Fibroblast of the aortic adventitia (primary cell): ENCODE measurements around the gene SLC13A2. TPM values are rescaled to one million over a fixed set of nuclear protein-coding genes. Genes with fewer than 3 reads are reported as not detected.
"Not testable (repeated sequence)": the region's sequence is repeated elsewhere in the genome, so short reads cannot be mapped to it uniquely, and the experiment has no call there.

Experiments
- DNase-seq: peaks from one replicate; pipeline ENCODE4 v3.0.0-alpha.2; 2010; ENCODE audit warnings: low read depth
- H3K4me3 ChIP-seq: 2 replicates; pipeline ENCODE4 v1.5.1; 2011; ENCODE audit warnings: low read depth, mild to moderate bottlenecking, control low read depth, low read length, moderate library complexity
- total RNA-seq: library from RNA; depleted of rRNA; stranded (reverse); fragments of >200 nt; gene quantifications from 2 replicates; pipeline ENCODE4 v1.2.3, GENCODE V29; 2012; ENCODE audit warnings: low replicate concordance
- TF ChIP-seq, protein P1 (sequence below): IDR thresholded peaks from 2 replicates; pipeline ENCODE4 v1.5.1; 2011; ENCODE audit warnings: mild to moderate bottlenecking, low read length, control low read depth, inconsistent platforms; ENCODE audit not compliant: insufficient read depth

The SLC13A2 gene
- total RNA-seq, 1 donor = not detected

DNA sequence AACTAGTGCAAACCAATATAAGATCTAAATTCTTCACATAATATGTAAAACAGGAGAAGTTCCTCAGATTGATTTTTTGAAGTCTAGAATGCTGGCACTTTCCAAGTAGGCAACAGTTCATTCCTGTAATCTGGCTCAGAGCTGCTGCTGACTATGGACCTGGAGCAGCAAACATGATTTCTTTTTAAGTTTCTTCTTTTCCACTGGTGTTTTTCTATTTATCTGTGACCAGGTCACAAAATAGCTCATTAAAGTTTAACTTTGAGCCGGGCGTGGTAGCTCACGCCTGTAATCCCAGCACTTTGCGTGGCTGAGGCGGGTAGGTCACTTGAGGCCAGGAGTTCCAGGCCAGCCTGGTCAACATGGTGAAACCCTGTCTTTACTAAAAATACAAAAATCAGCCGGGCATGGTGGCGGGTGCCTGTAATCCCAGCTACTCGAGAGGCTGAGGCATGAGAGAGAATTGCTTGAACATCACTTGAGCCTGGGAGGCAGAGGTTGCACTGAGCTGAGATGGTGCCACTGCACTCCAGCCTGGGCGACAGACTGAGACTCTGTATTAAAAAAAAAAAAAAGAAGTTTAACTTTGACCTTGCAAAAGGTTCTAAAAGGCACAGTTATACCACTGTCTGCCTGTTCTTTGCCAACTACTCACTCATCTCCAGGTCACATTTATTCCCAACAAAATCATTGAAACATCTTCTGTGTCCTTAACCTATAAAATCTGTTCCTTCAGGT lies 29.4 kb upstream of the SLC13A2 start:
- DNase-seq = no peak
- H3K4me3 ChIP-seq = no peak overlapping the region
- TF ChIP-seq, protein P1, sequence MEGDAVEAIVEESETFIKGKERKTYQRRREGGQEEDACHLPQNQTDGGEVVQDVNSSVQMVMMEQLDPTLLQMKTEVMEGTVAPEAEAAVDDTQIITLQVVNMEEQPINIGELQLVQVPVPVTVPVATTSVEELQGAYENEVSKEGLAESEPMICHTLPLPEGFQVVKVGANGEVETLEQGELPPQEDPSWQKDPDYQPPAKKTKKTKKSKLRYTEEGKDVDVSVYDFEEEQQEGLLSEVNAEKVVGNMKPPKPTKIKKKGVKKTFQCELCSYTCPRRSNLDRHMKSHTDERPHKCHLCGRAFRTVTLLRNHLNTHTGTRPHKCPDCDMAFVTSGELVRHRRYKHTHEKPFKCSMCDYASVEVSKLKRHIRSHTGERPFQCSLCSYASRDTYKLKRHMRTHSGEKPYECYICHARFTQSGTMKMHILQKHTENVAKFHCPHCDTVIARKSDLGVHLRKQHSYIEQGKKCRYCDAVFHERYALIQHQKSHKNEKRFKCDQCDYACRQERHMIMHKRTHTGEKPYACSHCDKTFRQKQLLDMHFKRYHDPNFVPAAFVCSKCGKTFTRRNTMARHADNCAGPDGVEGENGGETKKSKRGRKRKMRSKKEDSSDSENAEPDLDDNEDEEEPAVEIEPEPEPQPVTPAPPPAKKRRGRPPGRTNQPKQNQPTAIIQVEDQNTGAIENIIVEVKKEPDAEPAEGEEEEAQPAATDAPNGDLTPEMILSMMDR = no peak

DNA sequence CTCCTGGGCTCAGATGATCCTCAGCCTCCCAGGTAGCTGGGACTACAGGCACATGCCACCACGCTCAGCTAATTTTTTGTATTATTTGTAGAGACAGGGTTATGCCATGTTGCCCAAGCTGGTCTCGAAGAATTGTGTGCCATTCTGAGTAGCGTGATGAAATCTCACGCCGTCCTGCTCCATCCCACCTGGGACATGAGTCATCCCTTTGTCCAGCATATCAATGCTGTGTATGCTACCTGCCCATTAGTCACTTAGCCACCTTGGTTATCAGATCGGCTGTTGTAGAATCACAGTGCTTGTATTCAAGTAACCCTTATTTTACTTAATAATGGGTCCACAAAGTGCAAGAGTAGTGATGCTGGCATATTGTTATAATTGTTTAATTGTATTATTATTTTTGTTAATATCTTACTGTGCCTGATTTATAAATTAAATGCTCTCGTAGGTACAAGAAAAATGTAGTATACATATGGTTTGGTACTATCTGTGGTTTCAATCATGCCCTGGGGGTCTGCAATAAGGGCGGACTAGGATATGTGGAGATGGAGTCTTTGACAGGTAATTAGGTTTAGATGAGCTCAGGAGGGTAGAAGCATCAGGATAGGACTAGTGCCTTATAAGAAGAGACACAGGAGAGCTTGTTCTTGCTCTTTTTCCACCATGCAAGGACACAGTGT lies 26.6 kb upstream of the SLC13A2 start:
- no peak overlapping the region for H3K4me3 ChIP-seq
- TF ChIP-seq, protein P1 = no peak
- no peak for DNase-seq

DNA sequence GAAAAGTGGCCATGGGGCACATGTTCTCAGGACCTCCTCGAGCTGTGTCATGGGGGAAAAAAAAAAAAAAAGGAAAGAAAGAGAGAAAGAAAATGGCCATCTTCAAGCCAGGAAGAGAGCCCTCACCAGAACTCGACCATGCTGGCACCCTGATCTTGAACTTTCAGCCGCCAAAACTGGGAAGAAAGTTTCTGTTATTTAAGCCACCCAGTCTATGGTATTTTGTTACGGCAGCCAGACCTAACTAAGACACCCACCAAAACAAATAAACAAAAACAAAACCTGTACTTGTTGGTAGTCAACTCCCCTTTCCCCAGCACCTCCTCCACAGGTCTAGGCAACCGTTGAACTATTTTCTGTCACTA lies 26.1 kb upstream of the SLC13A2 start:
- no peak for DNase-seq
- TF ChIP-seq, protein P1 = no peak
- H3K4me3 ChIP-seq = no peak overlapping the region

DNA sequence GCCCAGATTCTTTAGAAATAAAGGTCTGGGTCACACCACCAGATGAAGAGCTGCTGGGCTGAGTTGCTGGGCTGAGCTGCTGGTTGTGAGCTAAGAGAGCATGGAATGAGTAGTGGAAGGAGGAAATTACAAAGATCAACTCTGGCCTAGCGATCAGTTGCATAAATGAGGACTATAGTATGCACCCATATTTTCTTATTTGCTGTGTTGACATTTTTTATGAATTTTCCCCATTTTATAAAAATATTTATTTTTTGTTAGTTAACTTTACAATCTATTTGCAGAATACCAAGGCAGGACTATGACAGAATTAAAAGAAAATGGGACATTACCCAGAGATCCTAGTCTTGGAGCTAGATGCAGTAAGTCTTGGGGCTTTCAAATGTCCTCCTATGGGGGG lies 23.6 kb upstream of the SLC13A2 start:
- DNase-seq = no peak
- H3K4me3 ChIP-seq = no peak overlapping the region
- TF ChIP-seq, protein P1 = no peak

DNA sequence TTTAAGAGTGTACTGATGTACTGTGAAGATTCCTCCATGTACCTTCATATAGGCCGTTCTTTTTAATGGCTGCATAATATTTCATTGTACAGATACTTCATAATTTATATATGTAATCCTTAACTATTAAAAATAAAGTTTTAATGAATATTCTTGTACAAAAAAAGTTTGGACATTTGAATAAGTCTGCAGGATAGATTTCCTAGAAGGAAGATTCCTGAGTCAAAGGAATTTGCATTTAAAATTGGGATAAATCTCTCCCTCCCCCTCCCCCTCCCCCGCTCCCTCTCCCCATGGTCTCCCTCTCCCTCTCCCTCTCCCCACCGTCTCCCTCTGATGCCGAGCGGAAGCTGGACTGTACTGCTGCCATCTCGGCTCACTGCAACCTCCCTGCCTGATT lies 15.6 kb upstream of the SLC13A2 start:
- no peak overlapping the region for H3K4me3 ChIP-seq
- TF ChIP-seq, protein P1 = no peak
- no peak for DNase-seq

DNA sequence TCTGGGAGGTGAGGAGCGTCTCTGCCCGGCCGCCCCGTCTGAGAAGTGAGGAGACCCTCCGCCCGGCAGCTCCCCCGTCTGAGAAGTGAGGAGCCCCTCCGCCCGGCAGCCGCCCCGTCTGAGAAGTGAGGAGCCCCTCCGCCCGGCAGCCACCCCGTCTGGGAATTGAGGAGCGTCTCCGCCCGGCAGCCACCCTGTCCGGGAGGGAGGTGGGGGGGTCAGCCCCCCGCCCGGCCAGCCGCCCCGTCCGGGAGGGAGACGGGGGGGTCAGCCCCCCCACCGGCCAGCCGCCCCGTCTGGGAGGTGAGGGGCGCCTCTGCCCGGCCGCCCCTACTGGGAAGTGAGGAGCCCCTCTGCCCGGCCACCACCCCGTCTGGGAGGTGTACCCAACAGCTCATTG lies 14.6 kb upstream of the SLC13A2 start:
- not testable (repeated sequence) for DNase-seq, H3K4me3 ChIP-seq

DNA sequence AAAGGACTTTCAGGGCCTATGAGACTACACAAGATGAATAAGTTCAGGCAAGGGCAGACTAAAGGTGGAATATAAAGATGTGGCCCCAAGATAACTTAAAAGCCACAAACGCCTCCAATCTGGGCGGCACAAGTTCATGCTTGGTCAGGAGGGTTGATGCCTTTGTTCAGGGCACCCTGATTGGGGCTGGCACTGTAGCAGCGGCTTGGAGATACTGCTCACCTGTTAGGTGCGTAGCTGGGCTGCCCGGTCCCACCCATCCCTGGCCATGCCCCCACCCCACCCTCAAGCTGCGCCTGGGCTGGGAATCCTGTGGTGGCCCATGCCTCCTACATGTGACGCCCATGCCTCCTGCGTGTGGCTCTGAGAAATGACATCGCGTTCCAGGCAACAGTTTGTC lies 12.5 kb upstream of the SLC13A2 start:
- DNase-seq = no peak
- no peak overlapping the region for H3K4me3 ChIP-seq
- TF ChIP-seq, protein P1 = no peak
